NB4 (cell line): ENCODE measurements around the gene THSD7B.

Experiments used
- CTCF ChIP-seq: IDR thresholded peaks from one replicate; pipeline ENCODE4 v1.5.1; 2012; ENCODE audit warnings: low read depth, low read length
- MAX ChIP-seq: IDR thresholded peaks from 2 replicates; pipeline ENCODE4 v1.6.1; 2011; ENCODE audit warnings: low read depth, low read length
- MYC ChIP-seq: IDR thresholded peaks from 2 replicates; pipeline ENCODE4 v1.6.1; 2011; ENCODE audit warnings: low read depth, low read length
- POLR2A ChIP-seq: IDR thresholded peaks from 2 replicates; pipeline ENCODE4 v1.6.1; 2011; ENCODE audit warnings: mild to moderate bottlenecking; ENCODE audit not compliant: insufficient read length; ENCODE audit errors: extremely low read depth

DNA sequence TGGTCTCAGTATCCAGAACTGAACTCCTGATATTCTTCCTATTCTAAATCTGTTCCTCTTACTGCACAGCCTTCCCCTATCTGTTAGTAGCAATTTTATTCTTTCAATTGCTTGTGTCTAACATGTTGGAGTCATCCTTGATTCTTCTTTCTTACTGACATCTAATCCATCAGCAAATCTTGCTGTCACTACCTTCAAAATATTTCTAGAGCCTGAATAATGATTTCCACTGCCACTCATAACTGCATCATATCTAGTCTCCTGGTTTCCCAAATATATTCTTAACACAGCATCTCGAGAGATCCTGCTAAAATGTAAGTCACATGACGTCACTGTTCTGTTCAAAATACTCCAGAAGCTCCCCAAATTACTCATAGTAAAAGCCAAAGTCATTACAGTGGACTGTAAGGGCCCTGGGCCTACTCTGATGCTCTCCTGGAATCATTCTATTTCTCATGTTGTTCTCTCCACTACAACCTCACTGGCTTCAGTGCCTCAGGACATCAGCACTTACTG, 95.2 kb downstream of the THSD7B start:
- TF ChIP-seq CTCF (no peak), MYC (no peak), MAX (no peak), POLR2A (no peak)
